Measurements from ENCODE around the gene COL4A2. TPM values are rescaled to one million over a fixed set of nuclear protein-coding genes. Genes with fewer than 3 reads are reported as not detected.

The COL4A2 gene
- total RNA-seq, 1 donor from 2014 or later = 1,556 TPM

- H3K36me3 Mint-ChIP-seq (ENCODE audit: low read depth, unreplicated experiment) = peaks cover 65% of the 10 kb centered on the region
- TF ChIP-seq, protein P1, sequence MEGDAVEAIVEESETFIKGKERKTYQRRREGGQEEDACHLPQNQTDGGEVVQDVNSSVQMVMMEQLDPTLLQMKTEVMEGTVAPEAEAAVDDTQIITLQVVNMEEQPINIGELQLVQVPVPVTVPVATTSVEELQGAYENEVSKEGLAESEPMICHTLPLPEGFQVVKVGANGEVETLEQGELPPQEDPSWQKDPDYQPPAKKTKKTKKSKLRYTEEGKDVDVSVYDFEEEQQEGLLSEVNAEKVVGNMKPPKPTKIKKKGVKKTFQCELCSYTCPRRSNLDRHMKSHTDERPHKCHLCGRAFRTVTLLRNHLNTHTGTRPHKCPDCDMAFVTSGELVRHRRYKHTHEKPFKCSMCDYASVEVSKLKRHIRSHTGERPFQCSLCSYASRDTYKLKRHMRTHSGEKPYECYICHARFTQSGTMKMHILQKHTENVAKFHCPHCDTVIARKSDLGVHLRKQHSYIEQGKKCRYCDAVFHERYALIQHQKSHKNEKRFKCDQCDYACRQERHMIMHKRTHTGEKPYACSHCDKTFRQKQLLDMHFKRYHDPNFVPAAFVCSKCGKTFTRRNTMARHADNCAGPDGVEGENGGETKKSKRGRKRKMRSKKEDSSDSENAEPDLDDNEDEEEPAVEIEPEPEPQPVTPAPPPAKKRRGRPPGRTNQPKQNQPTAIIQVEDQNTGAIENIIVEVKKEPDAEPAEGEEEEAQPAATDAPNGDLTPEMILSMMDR (IDR thresholded peaks at IDR 0.05; ENCODE audit: unreplicated experiment) = no peak
- H3K4me3 Mint-ChIP-seq (ENCODE audit: unreplicated experiment) = no peak overlapping the region
- DNase-seq (ENCODE audit: low spot score) = no peak
- peaks cover 20% of the 10 kb centered on the region for H3K27me3 Mint-ChIP-seq (ENCODE audit: unreplicated experiment)
- no peaks in the 10 kb centered on the region for H3K4me1 Mint-ChIP-seq (ENCODE audit: unreplicated experiment)
- no peak overlapping the region for H3K27ac Mint-ChIP-seq (ENCODE audit: unreplicated experiment)
- no peaks in the 10 kb centered on the region for H3K9me3 Mint-ChIP-seq (ENCODE audit: unreplicated experiment)
These were observed 137.2 kb downstream of the COL4A2 start for GRCh38 chr13:110444226-110444653.

DNA sequence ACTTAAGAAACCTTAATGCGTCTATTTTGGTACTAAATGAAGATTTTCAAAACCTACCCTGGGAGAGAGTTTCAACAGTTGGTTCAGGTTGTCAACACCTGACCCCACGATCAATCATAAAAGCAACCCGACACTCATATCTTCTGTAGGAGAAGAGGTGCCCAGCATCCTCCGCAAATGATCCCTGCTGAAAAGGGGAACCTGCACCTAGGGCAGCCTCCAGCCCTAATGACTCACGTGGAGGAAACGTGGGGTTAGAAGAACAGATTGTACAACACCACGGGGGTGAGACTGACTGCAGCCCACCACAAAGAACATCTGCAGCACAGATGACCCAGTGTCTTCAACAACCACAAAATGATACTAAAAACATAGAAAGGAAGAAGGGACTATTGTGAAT is 138.1 kb downstream of the COL4A2 start:
- Mint-ChIP-seq H3K36me3 (ENCODE audit: low read depth, unreplicated experiment) (peaks cover 60% of the 10 kb centered on the region), H3K4me1 (ENCODE audit: unreplicated experiment) (no peaks in the 10 kb centered on the region), H3K27me3 (ENCODE audit: unreplicated experiment) (peaks cover 20% of the 10 kb centered on the region), H3K27ac (ENCODE audit: unreplicated experiment) (no peak overlapping the region), H3K9me3 (ENCODE audit: unreplicated experiment) (no peaks in the 10 kb centered on the region), H3K4me3 (ENCODE audit: unreplicated experiment) (peak overlapping the region; percentile 61)
- DNase-seq (ENCODE audit: low spot score) = no peak
- TF ChIP-seq, protein P1 (IDR thresholded peaks at IDR 0.05; ENCODE audit: unreplicated experiment) = no peak

- DNase-seq (ENCODE audit: low spot score) = no peak
- H3K4me3 Mint-ChIP-seq (ENCODE audit: unreplicated experiment) = no peak overlapping the region
- peaks cover 55% of the 10 kb centered on the region for H3K36me3 Mint-ChIP-seq (ENCODE audit: low read depth, unreplicated experiment)
- H3K4me1 Mint-ChIP-seq (ENCODE audit: unreplicated experiment) = no peaks in the 10 kb centered on the region
- H3K9me3 Mint-ChIP-seq (ENCODE audit: unreplicated experiment) = no peaks in the 10 kb centered on the region
- peaks cover 16% of the 10 kb centered on the region for H3K27me3 Mint-ChIP-seq (ENCODE audit: unreplicated experiment)
- no peak overlapping the region for H3K27ac Mint-ChIP-seq (ENCODE audit: unreplicated experiment)
- TF ChIP-seq, protein P1 (IDR thresholded peaks at IDR 0.05; ENCODE audit: unreplicated experiment) = no peak
These were observed 138.9 kb downstream of the COL4A2 start for GRCh38 chr13:110445722-110446574.

DNA sequence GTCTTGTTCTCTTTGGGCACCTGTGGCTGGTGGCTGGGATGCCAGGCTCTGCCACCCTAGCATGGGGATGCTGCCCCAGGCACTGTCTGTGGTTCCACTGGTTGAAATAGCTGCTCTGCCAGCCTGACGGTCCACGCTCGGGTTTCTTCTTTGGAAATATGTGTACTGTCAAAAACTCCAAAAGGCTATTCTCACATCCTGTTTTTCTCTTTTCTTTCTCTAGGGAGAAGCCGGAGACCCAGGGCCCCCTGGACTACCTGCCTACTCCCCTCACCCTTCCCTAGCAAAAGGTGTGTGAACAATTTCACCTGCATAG is 139.4 kb downstream of the COL4A2 start:
- Mint-ChIP-seq H3K4me1 (ENCODE audit: unreplicated experiment) (no peaks in the 10 kb centered on the region), H3K4me3 (ENCODE audit: unreplicated experiment) (no peak overlapping the region), H3K36me3 (ENCODE audit: low read depth, unreplicated experiment) (peaks cover 52% of the 10 kb centered on the region), H3K9me3 (ENCODE audit: unreplicated experiment) (no peaks in the 10 kb centered on the region), H3K27ac (ENCODE audit: unreplicated experiment) (no peak overlapping the region), H3K27me3 (ENCODE audit: unreplicated experiment) (peaks cover 16% of the 10 kb centered on the region)
- no peak for DNase-seq (ENCODE audit: low spot score)
- TF ChIP-seq, protein P1 (IDR thresholded peaks at IDR 0.05; ENCODE audit: unreplicated experiment) = no peak

DNA sequence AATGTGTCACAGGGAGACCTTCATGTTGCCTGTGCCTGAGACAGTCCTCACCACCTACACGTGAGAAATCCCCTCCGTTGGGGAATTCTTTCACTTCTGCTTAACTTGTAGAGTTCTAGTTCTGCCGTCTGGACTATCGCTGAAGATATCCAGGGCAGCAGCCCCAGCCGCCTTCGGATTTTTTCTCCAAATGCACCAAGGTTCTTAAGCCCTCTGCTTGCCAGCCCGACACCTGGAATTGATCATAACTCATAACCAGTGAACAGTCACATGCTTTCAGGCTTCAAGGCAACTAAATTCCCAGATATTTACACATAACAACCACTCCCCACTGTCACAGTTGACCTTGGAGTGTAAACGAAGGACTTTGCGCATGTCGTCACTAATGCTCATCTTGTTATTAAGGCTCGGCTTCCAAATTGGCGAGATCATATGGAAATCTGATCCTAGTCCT is 140.0 kb downstream of the COL4A2 start:
- H3K27me3 Mint-ChIP-seq (ENCODE audit: unreplicated experiment) = peaks cover 15% of the 10 kb centered on the region
- peaks cover 53% of the 10 kb centered on the region for H3K36me3 Mint-ChIP-seq (ENCODE audit: low read depth, unreplicated experiment)
- H3K4me3 Mint-ChIP-seq (ENCODE audit: unreplicated experiment) = no peak overlapping the region
- H3K4me1 Mint-ChIP-seq (ENCODE audit: unreplicated experiment) = no peaks in the 10 kb centered on the region
- H3K9me3 Mint-ChIP-seq (ENCODE audit: unreplicated experiment) = no peaks in the 10 kb centered on the region
- TF ChIP-seq, protein P1 (IDR thresholded peaks at IDR 0.05; ENCODE audit: unreplicated experiment) = no peak
- DNase-seq (ENCODE audit: low spot score) = no peak
- no peak overlapping the region for H3K27ac Mint-ChIP-seq (ENCODE audit: unreplicated experiment)
